GM21619 (cell line): ENCODE data around the gene XPO1.
A peak's percentile ranks its signal among the peaks of the same experiment; 100 is the strongest.
"Not testable (repeated sequence)": the region's sequence is repeated elsewhere in the genome, so short reads cannot be mapped to it uniquely, and the experiment has no call there.

Experiments used
- ATAC-seq: cut with Tn5 transposase; IDR thresholded peaks from one replicate; pipeline ENCODE4 v1.9.1; 2021; ENCODE audit not compliant: unreplicated experiment

Gene XPO1, protein sequence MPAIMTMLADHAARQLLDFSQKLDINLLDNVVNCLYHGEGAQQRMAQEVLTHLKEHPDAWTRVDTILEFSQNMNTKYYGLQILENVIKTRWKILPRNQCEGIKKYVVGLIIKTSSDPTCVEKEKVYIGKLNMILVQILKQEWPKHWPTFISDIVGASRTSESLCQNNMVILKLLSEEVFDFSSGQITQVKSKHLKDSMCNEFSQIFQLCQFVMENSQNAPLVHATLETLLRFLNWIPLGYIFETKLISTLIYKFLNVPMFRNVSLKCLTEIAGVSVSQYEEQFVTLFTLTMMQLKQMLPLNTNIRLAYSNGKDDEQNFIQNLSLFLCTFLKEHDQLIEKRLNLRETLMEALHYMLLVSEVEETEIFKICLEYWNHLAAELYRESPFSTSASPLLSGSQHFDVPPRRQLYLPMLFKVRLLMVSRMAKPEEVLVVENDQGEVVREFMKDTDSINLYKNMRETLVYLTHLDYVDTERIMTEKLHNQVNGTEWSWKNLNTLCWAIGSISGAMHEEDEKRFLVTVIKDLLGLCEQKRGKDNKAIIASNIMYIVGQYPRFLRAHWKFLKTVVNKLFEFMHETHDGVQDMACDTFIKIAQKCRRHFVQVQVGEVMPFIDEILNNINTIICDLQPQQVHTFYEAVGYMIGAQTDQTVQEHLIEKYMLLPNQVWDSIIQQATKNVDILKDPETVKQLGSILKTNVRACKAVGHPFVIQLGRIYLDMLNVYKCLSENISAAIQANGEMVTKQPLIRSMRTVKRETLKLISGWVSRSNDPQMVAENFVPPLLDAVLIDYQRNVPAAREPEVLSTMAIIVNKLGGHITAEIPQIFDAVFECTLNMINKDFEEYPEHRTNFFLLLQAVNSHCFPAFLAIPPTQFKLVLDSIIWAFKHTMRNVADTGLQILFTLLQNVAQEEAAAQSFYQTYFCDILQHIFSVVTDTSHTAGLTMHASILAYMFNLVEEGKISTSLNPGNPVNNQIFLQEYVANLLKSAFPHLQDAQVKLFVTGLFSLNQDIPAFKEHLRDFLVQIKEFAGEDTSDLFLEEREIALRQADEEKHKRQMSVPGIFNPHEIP (N-terminal part only)

GRCh38 chr2:61538200-61538919 lies at the start of gene XPO1:
Gene XPO1 (minus strand): TSS chr2:61538356. CDS start chr2:61533897, 4,459 bp downstream.
- peak; percentile 76 for ATAC-seq

DNA sequence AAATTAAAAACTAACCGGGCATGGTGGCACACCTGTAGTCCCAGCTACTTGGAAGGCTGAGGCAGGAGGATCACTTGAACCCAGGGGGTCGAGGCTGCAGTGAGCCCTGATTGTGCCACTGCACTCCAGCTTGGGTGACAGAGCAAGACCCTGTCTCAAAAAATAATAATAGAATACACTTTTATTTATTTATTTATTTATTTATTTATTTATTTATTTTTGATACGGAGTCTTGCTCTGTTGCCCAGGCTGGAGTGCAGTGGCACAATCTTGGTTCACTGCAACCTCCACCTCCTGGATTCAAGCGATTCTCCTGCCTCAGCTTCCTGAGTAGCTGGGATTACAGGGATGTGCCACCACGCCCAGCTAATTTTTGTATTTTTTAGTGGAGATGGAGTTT lies 48.8 kb upstream of the XPO1 start:
- ATAC-seq, result not testable (repeated sequence)

DNA sequence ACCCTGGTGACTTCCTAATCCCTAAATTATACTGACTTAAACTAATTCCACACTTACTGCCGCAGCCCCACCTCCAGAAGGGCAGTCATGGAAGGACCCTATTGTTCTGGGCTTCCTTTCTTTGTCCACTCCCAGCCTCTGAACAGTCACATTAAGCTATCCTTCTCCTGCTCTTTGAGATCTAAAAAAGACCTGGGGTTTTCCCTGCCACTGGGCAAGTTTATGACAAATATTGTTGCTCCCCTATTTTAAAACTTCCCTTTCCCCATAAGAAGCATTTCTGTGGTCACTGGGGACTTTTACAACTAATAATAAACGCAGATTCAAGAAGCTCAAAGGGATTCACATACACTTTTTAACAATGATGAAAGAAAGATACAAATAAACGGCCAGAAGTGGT lies 47.2 kb upstream of the XPO1 start:
- ATAC-seq, result no peak

GRCh38 chr2:61584368-61584767 lies 46.2 kb upstream of the XPO1 start:
- ATAC-seq, result not testable (repeated sequence)

DNA sequence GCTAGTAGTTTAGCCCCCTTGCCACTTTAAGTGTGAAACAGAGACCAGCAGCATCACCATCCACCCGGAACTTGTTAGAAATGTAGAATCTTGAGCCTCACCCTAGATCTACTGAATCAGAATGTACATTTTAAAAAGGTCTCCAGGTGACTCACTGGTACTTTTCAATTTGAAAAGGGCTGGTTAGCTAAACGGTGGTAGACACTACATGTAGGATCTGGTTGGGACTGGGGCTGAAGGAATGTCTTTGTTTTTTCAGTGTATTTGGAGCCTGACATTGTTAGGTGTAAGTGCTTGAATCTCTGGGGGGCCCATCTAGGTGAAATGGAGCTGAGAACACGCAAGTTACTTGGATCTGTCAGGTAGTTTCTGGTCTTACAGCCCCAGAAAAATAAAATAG lies 44.0 kb upstream of the XPO1 start:
- no peak for ATAC-seq

- ATAC-seq, result no peak
Measured at GRCh38 chr2:61581716-61582115, 43.6 kb upstream of the XPO1 start.

- no peak for ATAC-seq
Measured at GRCh38 chr2:61575447-61575859, 37.3 kb upstream of the XPO1 start.

- no peak for ATAC-seq
Measured at GRCh38 chr2:61566566-61566965, 28.4 kb upstream of the XPO1 start.

DNA sequence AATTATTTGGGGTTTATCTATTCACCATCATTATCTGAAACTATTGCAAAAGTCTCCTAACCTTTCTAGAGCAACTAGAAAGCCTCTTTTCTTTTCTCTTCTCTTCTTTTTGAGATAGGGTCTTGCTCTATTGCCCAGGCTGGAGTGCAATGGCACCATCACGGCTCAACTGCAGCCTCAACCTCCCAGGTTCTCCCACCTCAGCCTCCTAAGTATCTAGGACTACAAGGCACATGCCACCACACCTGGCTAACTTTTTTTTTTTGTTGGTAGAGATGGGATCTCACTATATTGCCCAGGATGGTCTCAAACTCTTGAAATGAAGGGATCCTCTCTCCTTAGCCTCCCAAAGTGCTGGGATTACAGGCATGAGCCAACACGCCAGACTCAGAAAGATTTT lies 24.5 kb upstream of the XPO1 start:
- no peak for ATAC-seq

DNA sequence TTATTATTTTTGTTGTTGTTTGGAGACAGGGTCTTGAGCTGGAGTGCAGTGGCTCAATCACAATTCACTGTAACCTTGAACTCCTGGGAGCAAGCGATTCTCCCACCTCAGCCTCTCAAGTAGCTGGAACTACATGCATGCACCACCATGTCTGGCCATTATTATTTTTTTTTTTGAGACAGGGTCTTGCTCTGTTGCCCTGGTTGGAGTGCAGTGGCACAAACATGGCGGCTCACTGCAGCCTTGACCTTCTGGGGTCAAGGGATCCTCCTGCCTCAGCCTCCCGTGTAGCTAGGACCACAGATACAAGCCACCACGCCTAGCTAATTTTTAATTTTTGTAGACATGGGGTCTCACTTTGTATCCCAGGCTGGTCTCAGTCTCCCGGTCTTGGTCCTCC lies 20.0 kb upstream of the XPO1 start:
- ATAC-seq, result no peak

GRCh38 chr2:61557381-61557780 lies 19.2 kb upstream of the XPO1 start:
- no peak for ATAC-seq

- no peak for ATAC-seq
Measured at GRCh38 chr2:61554604-61555003, 16.4 kb upstream of the XPO1 start.

- no peak for ATAC-seq
Measured at GRCh38 chr2:61550375-61551209, 12.4 kb upstream of the XPO1 start.

DNA sequence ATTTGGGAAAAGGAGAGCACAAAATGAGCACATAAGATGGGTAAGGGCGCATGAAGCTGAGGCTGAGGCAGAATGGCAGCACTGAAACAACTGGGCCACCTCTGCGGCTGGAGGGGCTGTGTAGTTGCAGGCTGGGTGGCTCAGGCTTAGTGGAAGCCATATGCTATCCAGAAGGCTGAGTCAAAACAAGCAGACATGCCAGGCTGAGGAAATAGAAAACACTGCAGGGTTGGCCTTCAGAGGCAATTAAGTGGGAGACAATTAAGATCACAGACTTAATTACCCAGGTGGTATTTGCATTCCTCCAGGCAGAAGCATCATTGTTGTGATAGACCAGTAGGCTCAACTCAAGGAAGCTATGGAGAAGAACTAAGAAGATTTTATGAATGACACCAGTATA lies 11.4 kb upstream of the XPO1 start:
- ATAC-seq, result no peak

- no peak for ATAC-seq
Measured at GRCh38 chr2:61543062-61543461, 4.9 kb upstream of the XPO1 start.

- not testable (repeated sequence) for ATAC-seq
Measured at GRCh38 chr2:61540167-61540566, 2.0 kb upstream of the XPO1 start.

DNA sequence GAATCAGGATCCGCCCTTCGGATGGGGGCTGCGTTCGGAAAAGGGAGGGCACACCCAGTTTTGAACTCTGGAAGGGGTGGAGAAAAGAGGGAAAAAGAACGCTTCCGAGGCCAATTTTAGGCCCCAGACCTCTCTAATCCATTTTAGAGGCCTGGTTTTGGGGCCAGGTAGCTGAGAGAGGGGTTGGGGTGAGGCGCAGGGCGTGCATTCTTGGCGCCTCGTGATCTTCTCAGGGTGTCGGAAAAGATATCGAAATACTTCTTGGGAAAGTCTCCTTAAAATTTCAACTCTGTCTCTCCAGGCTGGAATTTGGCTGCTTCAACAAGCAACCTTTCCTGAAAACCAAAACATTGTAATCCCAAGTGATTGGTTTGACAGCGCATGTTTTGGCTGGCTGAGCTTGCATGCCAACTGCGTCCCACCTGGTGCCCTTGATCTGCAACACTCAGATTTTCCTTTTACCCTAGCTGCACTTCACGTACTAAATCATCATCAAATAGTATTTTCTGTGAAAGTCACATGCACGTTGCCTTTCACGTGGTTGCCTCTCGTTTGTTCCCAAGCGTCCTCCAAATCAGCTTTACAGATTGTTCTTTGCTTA lies 864 bp upstream of the XPO1 start:
- ATAC-seq, result no peak

- ATAC-seq, result no peak
Measured at GRCh38 chr2:61537950-61538199, 281 bp downstream of the XPO1 start.

DNA sequence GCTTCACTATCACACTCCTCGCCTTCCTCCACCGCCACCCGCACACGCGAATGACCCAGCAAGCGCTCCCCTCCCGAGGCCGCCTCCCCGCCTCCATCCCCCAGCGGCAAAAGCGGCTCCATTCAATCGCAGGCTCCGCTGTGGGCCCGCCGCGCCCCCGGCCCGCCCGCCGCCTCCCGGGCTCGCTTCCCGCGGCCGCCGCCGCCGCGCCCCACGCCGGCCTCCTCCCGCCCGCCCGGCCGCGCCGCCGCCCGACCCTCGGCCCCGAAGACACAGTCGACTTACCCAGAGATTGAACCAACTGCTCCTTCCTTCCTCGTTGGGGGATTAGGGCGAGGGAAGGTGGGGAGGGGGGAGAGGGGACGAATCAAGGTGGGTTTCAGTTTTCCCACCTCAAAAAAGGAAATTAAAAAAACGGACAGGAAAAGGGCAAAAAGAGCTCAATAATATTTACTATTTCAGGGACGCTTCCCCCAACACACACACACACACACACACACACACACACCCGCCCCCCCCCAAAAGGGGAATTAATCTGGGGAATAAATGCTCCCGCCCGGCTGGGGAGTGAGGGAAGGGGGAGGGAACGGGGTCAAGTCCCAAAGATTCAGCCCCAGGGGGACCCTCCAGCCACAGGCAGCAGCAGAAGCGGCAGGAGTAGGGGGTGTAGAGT lies 743 bp downstream of the XPO1 start:
- ATAC-seq, result no peak
